ENCODE results near the gene CNOT9.

CNOT9 gene

DNA sequence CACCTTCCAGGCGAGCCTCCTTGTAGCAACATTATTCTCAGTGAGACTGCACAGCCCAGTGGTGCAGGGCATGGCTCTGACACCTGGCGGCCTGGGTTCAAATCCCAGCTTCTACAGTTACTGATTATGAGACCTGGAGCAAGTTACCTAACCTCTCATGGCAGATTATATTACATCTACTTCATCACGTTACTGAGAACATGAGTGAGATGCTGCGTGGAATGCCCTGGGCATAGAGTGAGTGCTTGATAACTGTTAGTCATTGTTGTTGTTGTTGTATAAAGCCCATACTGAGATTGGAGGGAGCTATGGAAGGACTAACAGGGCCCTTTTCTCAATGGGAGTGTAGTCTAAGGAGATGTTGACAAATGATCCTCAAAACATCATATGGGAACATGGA, 57.7 kb downstream of the CNOT9 start:
- no peak overlapping the region for H3K4me3 ChIP-seq (ENCODE audit: low read depth, low read length)
- H3K27ac ChIP-seq: no peak overlapping the region
- H3K36me3 ChIP-seq (replicated peaks): no peaks in the 10 kb centered on the region
- no peak for DNase-seq
- in situ Hi-C loops (cut with HindIII; ENCODE audit: low pct_ligation_motif_present, low sequenced_read_pairs): no loop called here
- TF ChIP-seq, protein P1, sequence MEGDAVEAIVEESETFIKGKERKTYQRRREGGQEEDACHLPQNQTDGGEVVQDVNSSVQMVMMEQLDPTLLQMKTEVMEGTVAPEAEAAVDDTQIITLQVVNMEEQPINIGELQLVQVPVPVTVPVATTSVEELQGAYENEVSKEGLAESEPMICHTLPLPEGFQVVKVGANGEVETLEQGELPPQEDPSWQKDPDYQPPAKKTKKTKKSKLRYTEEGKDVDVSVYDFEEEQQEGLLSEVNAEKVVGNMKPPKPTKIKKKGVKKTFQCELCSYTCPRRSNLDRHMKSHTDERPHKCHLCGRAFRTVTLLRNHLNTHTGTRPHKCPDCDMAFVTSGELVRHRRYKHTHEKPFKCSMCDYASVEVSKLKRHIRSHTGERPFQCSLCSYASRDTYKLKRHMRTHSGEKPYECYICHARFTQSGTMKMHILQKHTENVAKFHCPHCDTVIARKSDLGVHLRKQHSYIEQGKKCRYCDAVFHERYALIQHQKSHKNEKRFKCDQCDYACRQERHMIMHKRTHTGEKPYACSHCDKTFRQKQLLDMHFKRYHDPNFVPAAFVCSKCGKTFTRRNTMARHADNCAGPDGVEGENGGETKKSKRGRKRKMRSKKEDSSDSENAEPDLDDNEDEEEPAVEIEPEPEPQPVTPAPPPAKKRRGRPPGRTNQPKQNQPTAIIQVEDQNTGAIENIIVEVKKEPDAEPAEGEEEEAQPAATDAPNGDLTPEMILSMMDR (IDR thresholded peaks at IDR 0.05; ENCODE audit: low read depth, low read length, missing control alignments): no peak
- H3K27me3 ChIP-seq (replicated peaks): no peaks in the 10 kb centered on the region

DNA sequence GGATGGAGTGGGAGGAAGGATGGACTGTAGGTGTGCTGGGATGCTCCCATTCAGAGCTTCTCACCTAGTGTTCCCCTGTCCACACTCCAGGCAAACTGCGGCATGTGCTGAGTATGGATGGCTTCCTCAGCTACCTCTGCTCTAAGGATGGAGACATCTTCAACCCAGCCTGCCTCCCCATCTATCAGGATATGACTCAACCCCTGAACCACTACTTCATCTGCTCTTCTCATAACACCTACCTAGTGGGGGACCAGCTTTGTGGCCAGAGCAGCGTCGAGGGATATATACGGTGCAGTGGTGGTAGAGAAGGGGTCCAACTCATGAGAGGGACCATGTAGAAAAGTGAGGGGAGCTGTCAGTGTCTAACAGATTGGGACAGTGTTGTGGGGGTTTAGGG, 59.3 kb downstream of the CNOT9 start:
- TF ChIP-seq, protein P1 (IDR thresholded peaks at IDR 0.05; ENCODE audit: low read depth, low read length, missing control alignments): no peak
- no peak overlapping the region for H3K27ac ChIP-seq
- H3K27me3 ChIP-seq (replicated peaks): no peaks in the 10 kb centered on the region
- H3K4me3 ChIP-seq (ENCODE audit: low read depth, low read length): no peak overlapping the region
- in situ Hi-C loops (cut with HindIII; ENCODE audit: low pct_ligation_motif_present, low sequenced_read_pairs): no loop called here
- no peak for DNase-seq
- no peaks in the 10 kb centered on the region for H3K36me3 ChIP-seq (replicated peaks)

DNA sequence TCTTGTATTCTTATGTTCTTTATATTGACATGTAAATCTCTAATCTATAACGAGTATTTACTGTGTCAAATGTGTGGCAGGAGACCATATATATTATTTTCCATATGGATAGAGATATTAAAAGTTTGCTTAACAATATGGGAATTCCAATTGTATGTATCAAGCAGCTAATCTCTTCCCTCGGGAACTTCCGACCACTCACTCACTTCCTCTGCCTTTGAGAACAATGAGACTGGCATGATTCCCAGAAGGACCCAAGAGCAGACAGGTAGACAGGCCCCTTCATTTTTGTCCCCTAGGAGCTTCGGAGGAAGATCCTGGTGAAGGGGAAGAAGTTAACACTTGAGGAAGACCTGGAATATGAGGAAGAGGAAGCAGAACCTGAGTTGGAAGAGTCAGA, 63.2 kb downstream of the CNOT9 start:
- H3K4me3 ChIP-seq (ENCODE audit: low read depth, low read length): no peak overlapping the region

DNA sequence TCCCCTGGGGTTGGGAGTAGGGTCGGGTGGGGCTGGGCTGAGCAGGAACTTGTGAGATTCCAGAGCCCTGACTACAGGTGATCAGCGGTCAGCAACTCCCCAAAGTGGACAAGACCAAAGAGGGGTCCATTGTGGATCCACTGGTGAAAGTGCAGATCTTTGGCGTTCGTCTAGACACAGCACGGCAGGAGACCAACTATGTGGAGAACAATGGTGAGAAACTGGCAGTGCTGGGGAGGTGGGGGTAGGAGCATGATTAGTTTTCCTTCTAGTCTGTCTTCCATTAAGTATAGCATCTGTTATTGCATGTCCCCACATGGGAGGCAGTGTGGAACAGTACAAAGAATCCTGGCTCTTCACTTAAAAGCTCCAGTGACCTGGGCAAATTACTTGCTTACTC, 67.1 kb downstream of the CNOT9 start:
- Histone ChIP-seq H3K27ac (no peak overlapping the region), H3K4me3 (ENCODE audit: low read depth, low read length) (no peak overlapping the region), H3K36me3 (replicated peaks) (peaks cover 53% of the 10 kb centered on the region), H3K27me3 (replicated peaks) (no peaks in the 10 kb centered on the region)
- no peak for DNase-seq
- TF ChIP-seq, protein P1 (IDR thresholded peaks at IDR 0.05; ENCODE audit: low read depth, low read length, missing control alignments): no peak
- in situ Hi-C loops (cut with HindIII; ENCODE audit: low pct_ligation_motif_present, low sequenced_read_pairs): no loop called here

More for the DNA sequence above, 63.2 kb downstream of the CNOT9 start:
- peaks cover 22% of the 10 kb centered on the region for H3K36me3 ChIP-seq (replicated peaks)
- TF ChIP-seq, protein P1 (IDR thresholded peaks at IDR 0.05; ENCODE audit: low read depth, low read length, missing control alignments): no peak
- in situ Hi-C loops (cut with HindIII; ENCODE audit: low pct_ligation_motif_present, low sequenced_read_pairs): no loop called here
- peak; percentile 53 for DNase-seq
- H3K27me3 ChIP-seq (replicated peaks): no peaks in the 10 kb centered on the region
- no peak overlapping the region for H3K27ac ChIP-seq

DNA sequence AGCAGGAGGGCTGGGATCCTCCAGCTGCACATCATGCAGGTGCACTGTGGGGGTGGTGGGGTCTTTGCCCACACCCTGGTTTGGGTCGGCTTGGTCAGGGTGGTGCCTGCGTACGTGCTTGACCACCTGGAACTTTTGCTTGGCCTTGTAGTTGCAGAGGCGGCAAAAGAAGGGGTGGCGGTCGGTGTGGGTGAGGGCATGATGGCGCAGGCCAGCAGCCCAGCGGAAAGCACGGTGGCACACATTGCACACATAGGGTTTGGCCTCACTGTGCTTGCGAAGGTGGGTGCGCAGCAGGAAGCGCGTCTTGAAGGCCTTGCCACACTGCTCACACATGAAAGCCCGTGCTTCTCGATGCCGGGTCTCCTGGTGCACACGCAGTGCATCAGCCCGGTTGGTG, 69.7 kb downstream of the CNOT9 start:
- in situ Hi-C loops (cut with HindIII; ENCODE audit: low pct_ligation_motif_present, low sequenced_read_pairs): no loop called here
- peaks cover 73% of the 10 kb centered on the region for H3K36me3 ChIP-seq (replicated peaks)

More for the DNA sequence above, 69.7 kb downstream of the CNOT9 start:
- TF ChIP-seq, protein P1 (IDR thresholded peaks at IDR 0.05; ENCODE audit: low read depth, low read length, missing control alignments): no peak
- Histone ChIP-seq H3K27me3 (replicated peaks) (no peaks in the 10 kb centered on the region), H3K27ac (no peak overlapping the region), H3K4me3 (ENCODE audit: low read depth, low read length) (no peak overlapping the region)
- no peak for DNase-seq
